Transverse colon (tissue), 1 donor: ENCODE data around the gene SLC30A5.

Experiments used
- EP300 ChIP-seq: sonication (generic); formaldehyde crosslinking; IDR thresholded peaks from one replicate; pipeline ENCODE4 v1.6.1; 2017; ENCODE audit warnings: antibody characterized with exemption, low read depth
- POLR2A ChIP-seq: fragments of 450-650 bp; IDR thresholded peaks from one replicate; pipeline ENCODE4 v1.6.1; 2016; ENCODE audit warnings: antibody characterized with exemption, mild to moderate bottlenecking, moderate library complexity

GRCh38 chr5:69084195-69084594 is 9.6 kb upstream of the SLC30A5 start:
- TF ChIP-seq EP300 (no peak), POLR2A (no peak)
